SJCRH30 (cell line): Measurements from ENCODE around the gene P2RX3. TPM values are rescaled to one million over a fixed set of nuclear protein-coding genes. Genes with fewer than 3 reads are reported as not detected.
"Not testable (repeated sequence)": the region's sequence is repeated elsewhere in the genome, so short reads cannot be mapped to it uniquely, and the experiment has no call there.

Experiments used
- DNase-seq, 2 experiments: peaks; one replicate each; pipeline ENCODE4 v3.0.0-alpha.2; 2015 to 2020
- H3K27ac ChIP-seq: fragments of 250-450 bp; sonication (Bioruptor Pico); 2 replicates; pipeline ENCODE4 v1.5.1; 2020; ENCODE audit warnings: mild to moderate bottlenecking, moderate library complexity
- H3K27me3 ChIP-seq: fragments of 250-450 bp; sonication (Bioruptor Pico); 2 replicates; pipeline ENCODE4 v1.5.1; 2020; ENCODE audit warnings: mild to moderate bottlenecking, moderate library complexity
- H3K36me3 ChIP-seq: fragments of 250-450 bp; sonication (Bioruptor Pico); 2 replicates; pipeline ENCODE4 v1.5.1; 2020; ENCODE audit warnings: mild to moderate bottlenecking, moderate library complexity
- H3K4me1 ChIP-seq: fragments of 250-450 bp; sonication (Bioruptor Pico); 2 replicates; pipeline ENCODE4 v1.5.1; 2020; ENCODE audit warnings: mild to moderate bottlenecking, moderate library complexity
- H3K4me3 ChIP-seq: fragments of 250-450 bp; sonication (Bioruptor Pico); 2 replicates; pipeline ENCODE4 v1.5.1; 2020; ENCODE audit warnings: mild to moderate bottlenecking, moderate library complexity
- H3K9me3 ChIP-seq: fragments of 250-450 bp; sonication (Bioruptor Pico); replicated peaks from 2 replicates; pipeline ENCODE4 v1.5.1; 2020; ENCODE audit warnings: mild to moderate bottlenecking, moderate library complexity
- total RNA-seq: library from RNA; depleted of rRNA; stranded (reverse); fragments of >200 nt; shearing (Covaris generic); gene quantifications from 2 replicates; pipeline ENCODE4 v1.2.3, GENCODE V29; 2014

Gene P2RX3
- total RNA-seq, 1 experiment from 2014 or later, result not detected

GRCh38 chr11:57395905-57396623, 57.9 kb downstream of the P2RX3 start:
- Histone ChIP-seq H3K9me3 (no peaks in the 10 kb centered on the region), H3K36me3 (no peaks in the 10 kb centered on the region), H3K27ac (no peak overlapping the region), H3K4me3 (no peak overlapping the region), H3K4me1 (no peaks in the 10 kb centered on the region), H3K27me3 (peaks cover 6% of the 10 kb centered on the region; the same call in 1 of the 2 replicates)
- no peak for DNase-seq

- H3K4me1 ChIP-seq, result no peaks in the 10 kb centered on the region
- H3K9me3 ChIP-seq, result no peaks in the 10 kb centered on the region
- H3K27me3 ChIP-seq, result peaks cover 6% of the 10 kb centered on the region; the same call in 1 of the 2 replicates
- no peak overlapping the region for H3K4me3 ChIP-seq
- no peak for DNase-seq
- H3K27ac ChIP-seq, result no peak overlapping the region
- no peaks in the 10 kb centered on the region for H3K36me3 ChIP-seq
Observed at GRCh38 chr11:57396744-57397143, 58.6 kb downstream of the P2RX3 start.

- no peaks in the 10 kb centered on the region for H3K36me3 ChIP-seq
- 0 out of 2 replicates have a peak, but pooled peaks cover 6% of the 10 kb centered on the region for H3K27me3 ChIP-seq
- no peak for DNase-seq
- no peak overlapping the region for H3K4me3 ChIP-seq
- H3K4me1 ChIP-seq, result no peaks in the 10 kb centered on the region
- no peaks in the 10 kb centered on the region for H3K9me3 ChIP-seq
- H3K27ac ChIP-seq, result no peak overlapping the region
Observed at GRCh38 chr11:57397394-57397990, 59.3 kb downstream of the P2RX3 start.

DNA sequence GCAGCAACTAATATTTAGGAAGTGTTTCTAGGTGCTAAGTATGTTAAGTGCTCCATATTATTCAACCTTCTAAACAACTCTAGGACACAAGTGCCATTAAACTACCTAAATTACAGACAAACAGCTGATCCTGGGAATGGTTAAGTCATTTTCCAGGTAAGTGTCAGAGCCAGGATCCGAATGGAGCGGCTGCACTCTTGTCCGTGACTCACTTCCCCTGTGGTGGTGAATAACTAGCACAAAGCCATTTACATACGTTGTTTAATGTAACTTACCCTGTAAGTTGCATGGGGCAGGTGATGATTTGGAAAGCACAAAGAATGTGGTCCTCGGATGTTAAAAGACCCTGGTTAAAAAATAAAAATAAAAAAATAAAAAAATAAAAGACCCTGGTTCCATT, 61.1 kb downstream of the P2RX3 start:
- Histone ChIP-seq H3K4me1 (no peaks in the 10 kb centered on the region), H3K36me3 (no peaks in the 10 kb centered on the region), H3K27me3 (0 out of 2 replicates have a peak, but pooled peaks cover 6% of the 10 kb centered on the region), H3K9me3 (no peaks in the 10 kb centered on the region), H3K4me3 (no peak overlapping the region), H3K27ac (no peak overlapping the region)
- DNase-seq, result no peak

- Histone ChIP-seq H3K9me3 (no peaks in the 10 kb centered on the region), H3K4me3 (no peak overlapping the region), H3K27ac (no peak overlapping the region), H3K36me3 (no peaks in the 10 kb centered on the region), H3K4me1 (no peaks in the 10 kb centered on the region), H3K27me3 (0 out of 2 replicates have a peak, but pooled peaks cover 6% of the 10 kb centered on the region)
- no peak for DNase-seq
Observed at GRCh38 chr11:57399972-57400578, 61.9 kb downstream of the P2RX3 start.

GRCh38 chr11:57402188-57403002, 64.2 kb downstream of the P2RX3 start:
- H3K4me1 ChIP-seq, result no peaks in the 10 kb centered on the region
- H3K27ac ChIP-seq, result no peak overlapping the region
- H3K36me3 ChIP-seq, result no peaks in the 10 kb centered on the region
- H3K9me3 ChIP-seq, result no peaks in the 10 kb centered on the region
- no peak for DNase-seq
- no peak overlapping the region for H3K4me3 ChIP-seq
- 0 out of 2 replicates have a peak, but pooled peaks cover 6% of the 10 kb centered on the region for H3K27me3 ChIP-seq

DNA sequence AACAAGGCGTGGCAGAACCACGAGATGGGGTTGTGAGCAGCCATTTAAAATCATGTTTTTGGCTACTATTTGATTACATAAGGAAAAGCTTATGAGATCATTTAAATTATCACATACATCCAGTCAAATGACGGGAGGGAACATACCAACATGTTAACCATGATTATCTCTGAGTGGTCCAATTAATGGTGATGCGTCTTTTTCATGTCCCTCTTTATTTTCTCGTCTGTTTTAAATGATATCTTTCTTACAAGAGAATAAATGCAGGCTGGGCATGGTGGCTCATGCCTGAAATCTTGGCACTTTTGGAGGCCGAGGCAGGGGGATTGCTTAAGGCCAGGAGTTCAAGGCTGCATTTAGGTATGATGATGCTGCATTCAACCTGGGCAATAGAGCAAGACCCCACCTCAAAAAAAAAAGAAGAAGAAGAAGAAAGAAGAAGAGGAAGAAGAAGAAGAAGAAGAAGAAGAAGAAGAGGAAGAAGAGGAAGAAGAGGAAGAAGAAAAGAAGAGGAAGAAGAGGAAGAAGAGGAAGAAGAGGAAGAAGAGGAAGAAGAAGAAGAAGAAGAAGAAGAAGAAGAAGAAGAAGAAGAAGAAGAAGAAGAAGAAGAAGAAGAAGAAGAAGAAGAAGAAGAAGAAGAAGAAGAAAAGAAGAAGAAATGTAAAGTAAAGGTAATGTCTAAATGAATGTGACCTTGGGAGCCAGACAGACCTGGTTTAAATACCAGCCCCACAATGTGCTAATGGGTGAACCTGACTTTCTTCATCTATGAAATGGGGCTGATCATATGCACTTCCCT, 65.0 kb downstream of the P2RX3 start:
- H3K27ac ChIP-seq, H3K4me1 ChIP-seq, H3K36me3 ChIP-seq, DNase-seq, H3K4me3 ChIP-seq, H3K27me3 ChIP-seq, H3K9me3 ChIP-seq: not testable (repeated sequence)

DNA sequence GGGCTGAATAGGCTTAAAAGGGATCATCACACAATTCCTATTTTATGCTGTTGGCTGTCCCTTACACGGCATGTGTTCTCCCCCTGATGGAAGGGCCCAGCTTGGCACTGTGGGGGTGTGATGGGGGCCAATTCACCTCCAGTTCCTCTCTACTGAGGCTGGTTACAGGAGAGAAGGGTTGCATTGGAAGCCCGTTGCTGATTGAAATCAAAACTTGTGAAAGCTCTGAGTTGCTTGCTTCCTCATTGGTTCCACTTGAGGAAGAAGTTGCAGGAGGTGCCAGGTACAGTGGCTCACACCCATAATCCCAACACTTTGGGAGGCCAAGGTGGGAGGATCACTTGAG, 65.6 kb downstream of the P2RX3 start:
- H3K9me3 ChIP-seq, result no peaks in the 10 kb centered on the region
- no peak overlapping the region for H3K4me3 ChIP-seq
- H3K4me1 ChIP-seq, result no peaks in the 10 kb centered on the region
- no peaks in the 10 kb centered on the region for H3K36me3 ChIP-seq
- no peak for DNase-seq
- H3K27me3 ChIP-seq, result 0 out of 2 replicates have a peak, but pooled peaks cover 4% of the 10 kb centered on the region
- no peak overlapping the region for H3K27ac ChIP-seq

- H3K27ac ChIP-seq, result no peak overlapping the region
- DNase-seq, result no peak
- no peak overlapping the region for H3K4me3 ChIP-seq
Observed at GRCh38 chr11:57405271-57405860, 67.2 kb downstream of the P2RX3 start.

DNA sequence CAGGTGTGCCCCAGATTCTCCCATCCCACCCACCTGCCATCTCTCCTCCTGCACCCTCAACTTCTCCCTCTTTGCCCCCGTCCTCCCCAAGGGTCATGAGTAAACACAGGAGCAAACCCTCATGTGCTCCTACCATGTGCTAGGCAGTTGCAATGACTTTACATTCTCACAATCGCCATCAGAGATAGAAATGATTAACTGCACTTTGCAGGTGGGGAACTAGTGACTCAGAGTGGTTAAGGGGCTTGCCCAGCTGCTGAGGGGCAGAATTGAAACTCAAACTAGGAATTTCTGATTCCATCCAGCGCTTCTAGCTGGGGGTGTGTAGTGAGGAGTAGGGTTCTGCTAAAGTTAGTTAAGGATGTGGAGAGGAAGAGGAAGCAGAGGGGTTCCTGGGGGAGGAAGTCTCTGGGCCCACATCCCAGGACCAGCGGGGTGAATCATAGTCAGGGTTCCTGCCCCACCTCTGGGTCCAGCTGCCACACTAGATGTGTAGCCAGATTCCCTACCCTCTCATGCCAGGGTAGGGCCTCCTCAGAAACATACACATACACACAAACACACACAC, 68.3 kb downstream of the P2RX3 start:
- Histone ChIP-seq H3K4me1 (no peaks in the 10 kb centered on the region), H3K4me3 (no peak overlapping the region), H3K36me3 (no peaks in the 10 kb centered on the region), H3K9me3 (no peaks in the 10 kb centered on the region), H3K27ac (no peak overlapping the region), H3K27me3 (no peaks in the 10 kb centered on the region)
- no peak for DNase-seq

More at GRCh38 chr11:57405271-57405860, 67.2 kb downstream of the P2RX3 start:
- no peaks in the 10 kb centered on the region for H3K9me3 ChIP-seq
- no peaks in the 10 kb centered on the region for H3K36me3 ChIP-seq
- H3K4me1 ChIP-seq, result no peaks in the 10 kb centered on the region
- H3K27me3 ChIP-seq, result no peaks in the 10 kb centered on the region

DNA sequence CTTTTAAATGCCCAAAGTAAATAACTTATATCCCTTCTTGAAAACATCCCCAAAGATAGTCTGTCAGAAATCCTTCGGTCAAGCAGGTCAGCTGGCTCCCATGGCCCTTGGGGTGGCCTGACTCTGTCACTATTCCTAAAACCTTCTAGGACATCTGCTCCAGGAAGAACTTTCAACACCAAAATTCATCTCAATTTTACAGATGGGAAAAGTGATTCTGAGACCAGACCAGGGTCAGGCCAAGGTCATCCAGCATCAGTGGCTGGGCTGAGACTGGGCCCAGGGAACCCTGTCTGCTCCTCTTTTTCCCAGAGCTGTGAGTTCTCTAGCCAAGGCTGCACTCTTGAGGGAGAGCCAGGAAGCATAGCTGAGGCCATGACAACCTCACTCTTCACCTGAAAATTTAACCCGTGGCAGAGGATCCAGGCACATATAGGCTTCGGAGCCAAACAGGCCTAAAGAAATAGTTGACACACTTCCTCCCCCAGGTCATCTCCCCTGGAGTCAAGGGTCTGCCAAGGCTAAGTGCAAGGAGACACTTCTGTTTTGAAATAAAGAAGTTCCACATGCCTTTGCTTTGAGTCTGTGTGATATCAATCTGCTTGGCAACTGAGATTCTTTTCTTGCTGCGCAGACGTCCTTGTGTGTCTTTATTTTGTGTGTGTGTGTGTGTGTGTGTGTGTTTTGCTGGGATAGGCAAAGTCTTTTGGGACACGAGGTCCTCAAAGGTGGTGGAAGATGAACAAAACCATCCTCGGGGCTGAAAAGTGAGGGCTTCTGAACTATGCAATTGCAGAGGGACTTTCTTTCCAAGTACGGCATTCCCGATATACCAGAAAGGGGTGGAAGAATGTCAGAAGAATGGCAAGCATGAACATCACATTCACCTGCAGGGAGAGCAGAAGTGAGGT, 69.1 kb downstream of the P2RX3 start:
- H3K36me3 ChIP-seq, result no peaks in the 10 kb centered on the region
- no peak overlapping the region for H3K27ac ChIP-seq

GRCh38 chr11:57407941-57408475, 69.9 kb downstream of the P2RX3 start:
- DNase-seq, result no peak
- no peak overlapping the region for H3K4me3 ChIP-seq
- no peaks in the 10 kb centered on the region for H3K36me3 ChIP-seq
- no peak overlapping the region for H3K27ac ChIP-seq
- no peaks in the 10 kb centered on the region for H3K4me1 ChIP-seq
- H3K27me3 ChIP-seq, result no peaks in the 10 kb centered on the region
- H3K9me3 ChIP-seq, result no peaks in the 10 kb centered on the region

More for the DNA sequence above, 69.1 kb downstream of the P2RX3 start:
- no peaks in the 10 kb centered on the region for H3K27me3 ChIP-seq
- no peak for DNase-seq
- H3K4me1 ChIP-seq, result no peaks in the 10 kb centered on the region
- H3K9me3 ChIP-seq, result no peaks in the 10 kb centered on the region
- H3K4me3 ChIP-seq, result no peak overlapping the region

DNA sequence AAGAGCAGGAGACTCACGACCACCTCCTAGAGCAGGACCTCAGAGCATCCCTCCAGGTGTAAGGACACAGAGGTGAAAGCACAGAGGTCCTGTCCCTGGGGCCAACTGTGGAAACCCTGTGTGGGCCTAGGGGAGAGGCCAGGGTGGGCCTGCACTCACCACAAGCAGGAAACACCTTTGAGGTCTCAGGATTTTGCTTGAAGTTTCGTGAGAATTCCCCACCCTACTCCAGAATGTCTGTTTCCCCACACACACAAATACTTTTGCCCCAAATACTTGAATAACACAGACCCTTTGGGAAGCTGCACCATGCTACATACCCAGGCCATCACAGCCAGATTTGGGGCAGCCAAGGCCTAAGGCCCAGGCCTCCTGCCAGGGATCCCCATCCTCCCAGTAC, 70.6 kb downstream of the P2RX3 start:
- no peak overlapping the region for H3K27ac ChIP-seq
- H3K4me1 ChIP-seq, result no peaks in the 10 kb centered on the region
- no peaks in the 10 kb centered on the region for H3K36me3 ChIP-seq
- H3K9me3 ChIP-seq, result no peaks in the 10 kb centered on the region
- DNase-seq, result no peak
- H3K27me3 ChIP-seq, result no peaks in the 10 kb centered on the region
- H3K4me3 ChIP-seq, result no peak overlapping the region
